ENCODE data around the gene ACLY.

The ACLY gene

GRCh38 chr17:41823580-41823979 lies 95.2 kb downstream of the ACLY start:
- no peak for DNase-seq

- no peak for DNase-seq
These were observed 95.6 kb downstream of the ACLY start for GRCh38 chr17:41823141-41823524.

GRCh38 chr17:41822216-41823140 lies 96.3 kb downstream of the ACLY start:
- no peak for DNase-seq

- no peak for DNase-seq
These were observed 97.0 kb downstream of the ACLY start for GRCh38 chr17:41821776-41822175.

GRCh38 chr17:41818024-41818423 lies 100.7 kb downstream of the ACLY start:
- no peak for DNase-seq

Measured in NCI-H510A treated with DMSO at 0.1 percent for 48 hours (cell line).